Nephron progenitor cell (in vitro differentiated cells): ENCODE data around the gene MNX1.
A peak's percentile ranks its signal among the peaks of the same experiment; 100 is the strongest.

Source experiments
- DNase-seq: peaks from one replicate; pipeline ENCODE4 v3.0.0; 2021
- H3K27ac Mint-ChIP-seq: 2 replicates; pipeline ENCODE4 v1.8.0; 2021; ENCODE audit warnings: mild to moderate bottlenecking, moderate library complexity, mixed read lengths
- H3K27me3 Mint-ChIP-seq: 2 replicates; pipeline ENCODE4 v1.8.0; 2021; ENCODE audit warnings: mild to moderate bottlenecking, low read depth, mixed read lengths; ENCODE audit not compliant: poor library complexity
- H3K36me3 Mint-ChIP-seq: 2 replicates; pipeline ENCODE4 v1.8.0; 2021; ENCODE audit warnings: low read depth, mixed read lengths
- H3K4me1 Mint-ChIP-seq: 2 replicates; pipeline ENCODE4 v1.8.0; 2021; ENCODE audit warnings: mixed read lengths
- H3K4me3 Mint-ChIP-seq: 2 replicates; pipeline ENCODE4 v1.8.0; 2021; ENCODE audit warnings: mild to moderate bottlenecking, moderate library complexity, mixed read lengths
- H3K9me3 Mint-ChIP-seq: 2 replicates; pipeline ENCODE4 v1.8.0; 2021; ENCODE audit warnings: mild to moderate bottlenecking, moderate library complexity, mixed read lengths
- CTCF ChIP-seq: fragments of 200-600 bp; sonication (generic); IDR thresholded peaks from 2 replicates; pipeline ENCODE4 v1.5.0; 2021; ENCODE audit warnings: antibody characterized with exemption

The MNX1 gene

GRCh38 chr7:157021871-157022680 lies 11.6 kb upstream of the MNX1 start:
- H3K27ac Mint-ChIP-seq, result no peak overlapping the region
- H3K36me3 Mint-ChIP-seq, result no peaks in the 10 kb centered on the region
- no peaks in the 10 kb centered on the region for H3K9me3 Mint-ChIP-seq
- H3K27me3 Mint-ChIP-seq, result peaks cover 97% of the 10 kb centered on the region
- no peak for TF ChIP-seq CTCF
- H3K4me3 Mint-ChIP-seq, result no peak overlapping the region
- H3K4me1 Mint-ChIP-seq, result no peaks in the 10 kb centered on the region
- no peak for DNase-seq

- no peaks in the 10 kb centered on the region for H3K4me1 Mint-ChIP-seq
- no peak for DNase-seq
- H3K27ac Mint-ChIP-seq, result no peak overlapping the region
- no peak overlapping the region for H3K4me3 Mint-ChIP-seq
- no peak for TF ChIP-seq CTCF
- no peaks in the 10 kb centered on the region for H3K36me3 Mint-ChIP-seq
- peaks cover 97% of the 10 kb centered on the region for H3K27me3 Mint-ChIP-seq
- no peaks in the 10 kb centered on the region for H3K9me3 Mint-ChIP-seq
These were observed 10.8 kb upstream of the MNX1 start for GRCh38 chr7:157021071-157021870.

GRCh38 chr7:157020514-157021070 lies 10.1 kb upstream of the MNX1 start:
- Mint-ChIP-seq H3K4me1 (no peaks in the 10 kb centered on the region), H3K9me3 (no peaks in the 10 kb centered on the region), H3K27me3 (peaks cover 97% of the 10 kb centered on the region), H3K27ac (no peak overlapping the region), H3K4me3 (no peak overlapping the region), H3K36me3 (no peaks in the 10 kb centered on the region)
- no peak for DNase-seq
- no peak for TF ChIP-seq CTCF

GRCh38 chr7:157019718-157020451 lies 9.4 kb upstream of the MNX1 start:
- TF ChIP-seq CTCF, result no peak
- DNase-seq, result no peak
- H3K27ac Mint-ChIP-seq, result no peak overlapping the region
- H3K4me1 Mint-ChIP-seq, result no peaks in the 10 kb centered on the region
- no peaks in the 10 kb centered on the region for H3K36me3 Mint-ChIP-seq
- no peak overlapping the region for H3K4me3 Mint-ChIP-seq
- no peaks in the 10 kb centered on the region for H3K9me3 Mint-ChIP-seq
- peaks cover 97% of the 10 kb centered on the region for H3K27me3 Mint-ChIP-seq

GRCh38 chr7:157018997-157019608 lies 8.6 kb upstream of the MNX1 start:
- Mint-ChIP-seq H3K27ac (no peak overlapping the region), H3K36me3 (no peaks in the 10 kb centered on the region), H3K4me1 (no peaks in the 10 kb centered on the region), H3K4me3 (peak overlapping the region; percentile 49), H3K27me3 (peaks cover 97% of the 10 kb centered on the region), H3K9me3 (no peaks in the 10 kb centered on the region)
- no peak for TF ChIP-seq CTCF
- DNase-seq, result no peak
